Kidney epithelial cell (primary cell): ENCODE measurements around the gene CCDC85B. TPM values are rescaled to one million over a fixed set of nuclear protein-coding genes. Genes with fewer than 3 reads are reported as not detected.

Experiments
- DNase-seq: peaks from one replicate; pipeline ENCODE4 v3.0.0-alpha.2; 2010; ENCODE audit warnings: low read depth
- H3K27me3 ChIP-seq: 2 replicates; pipeline ENCODE4 v1.6.0; 2011; ENCODE audit warnings: low read length; ENCODE audit not compliant: control insufficient read depth, insufficient read depth
- H3K36me3 ChIP-seq: 2 replicates; pipeline ENCODE4 v1.5.1; 2011; ENCODE audit warnings: low read length; ENCODE audit not compliant: control insufficient read depth, insufficient read depth
- H3K4me3 ChIP-seq: 2 replicates; pipeline ENCODE4 v1.5.1; 2011; ENCODE audit warnings: low read depth, mild to moderate bottlenecking, control low read depth, low read length
- total RNA-seq: library from RNA; depleted of rRNA; stranded (reverse); fragments of >200 nt; gene quantifications from 2 replicates; pipeline ENCODE4 v1.2.3, GENCODE V29; 2015
- TF ChIP-seq, protein P1 (sequence below): IDR thresholded peaks from 2 replicates; pipeline ENCODE4 v1.5.1; 2011; ENCODE audit warnings: mild to moderate bottlenecking, moderate library complexity, low read length, control low read depth, inconsistent platforms; ENCODE audit not compliant: insufficient read depth, poor library complexity, severe bottlenecking

The CCDC85B gene
- total RNA-seq, 1 donor from 2014 or later: 48.9 TPM

DNA sequence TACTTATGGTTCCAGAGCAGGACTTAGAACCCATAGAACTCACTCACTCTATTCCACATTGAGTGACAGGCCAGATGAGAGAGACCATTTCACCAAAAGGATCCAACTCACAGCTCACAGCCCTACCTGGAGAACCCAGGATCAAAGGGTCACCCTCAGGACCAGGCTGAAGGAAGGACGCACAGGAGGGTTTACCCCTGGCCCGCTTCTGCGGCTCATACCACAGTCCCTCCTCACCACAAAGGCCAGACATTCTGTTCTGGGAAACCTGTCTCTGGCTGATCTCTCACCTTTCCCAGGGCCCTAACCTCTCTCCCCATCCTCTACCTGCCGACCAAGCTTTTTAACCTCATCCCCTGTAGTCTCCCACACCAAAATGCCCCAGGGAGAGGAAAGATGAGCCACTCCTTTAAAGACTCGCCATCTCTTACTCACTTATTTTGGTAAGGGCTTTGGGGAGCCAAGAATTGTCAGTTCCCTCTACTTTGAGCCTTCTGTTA is 5.1 kb downstream of the CCDC85B start:
- H3K36me3 ChIP-seq: no peaks in the 10 kb centered on the region
- no peak for DNase-seq
- TF ChIP-seq, protein P1, sequence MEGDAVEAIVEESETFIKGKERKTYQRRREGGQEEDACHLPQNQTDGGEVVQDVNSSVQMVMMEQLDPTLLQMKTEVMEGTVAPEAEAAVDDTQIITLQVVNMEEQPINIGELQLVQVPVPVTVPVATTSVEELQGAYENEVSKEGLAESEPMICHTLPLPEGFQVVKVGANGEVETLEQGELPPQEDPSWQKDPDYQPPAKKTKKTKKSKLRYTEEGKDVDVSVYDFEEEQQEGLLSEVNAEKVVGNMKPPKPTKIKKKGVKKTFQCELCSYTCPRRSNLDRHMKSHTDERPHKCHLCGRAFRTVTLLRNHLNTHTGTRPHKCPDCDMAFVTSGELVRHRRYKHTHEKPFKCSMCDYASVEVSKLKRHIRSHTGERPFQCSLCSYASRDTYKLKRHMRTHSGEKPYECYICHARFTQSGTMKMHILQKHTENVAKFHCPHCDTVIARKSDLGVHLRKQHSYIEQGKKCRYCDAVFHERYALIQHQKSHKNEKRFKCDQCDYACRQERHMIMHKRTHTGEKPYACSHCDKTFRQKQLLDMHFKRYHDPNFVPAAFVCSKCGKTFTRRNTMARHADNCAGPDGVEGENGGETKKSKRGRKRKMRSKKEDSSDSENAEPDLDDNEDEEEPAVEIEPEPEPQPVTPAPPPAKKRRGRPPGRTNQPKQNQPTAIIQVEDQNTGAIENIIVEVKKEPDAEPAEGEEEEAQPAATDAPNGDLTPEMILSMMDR: no peak
- no peaks in the 10 kb centered on the region for H3K27me3 ChIP-seq
- H3K4me3 ChIP-seq: no peak overlapping the region

- Histone ChIP-seq H3K27me3 (no peaks in the 10 kb centered on the region), H3K4me3 (no peak overlapping the region), H3K36me3 (no peaks in the 10 kb centered on the region)
- TF ChIP-seq, protein P1: no peak
- no peak for DNase-seq
Measured at GRCh38 chr11:65896034-65896999, 5.8 kb downstream of the CCDC85B start.

DNA sequence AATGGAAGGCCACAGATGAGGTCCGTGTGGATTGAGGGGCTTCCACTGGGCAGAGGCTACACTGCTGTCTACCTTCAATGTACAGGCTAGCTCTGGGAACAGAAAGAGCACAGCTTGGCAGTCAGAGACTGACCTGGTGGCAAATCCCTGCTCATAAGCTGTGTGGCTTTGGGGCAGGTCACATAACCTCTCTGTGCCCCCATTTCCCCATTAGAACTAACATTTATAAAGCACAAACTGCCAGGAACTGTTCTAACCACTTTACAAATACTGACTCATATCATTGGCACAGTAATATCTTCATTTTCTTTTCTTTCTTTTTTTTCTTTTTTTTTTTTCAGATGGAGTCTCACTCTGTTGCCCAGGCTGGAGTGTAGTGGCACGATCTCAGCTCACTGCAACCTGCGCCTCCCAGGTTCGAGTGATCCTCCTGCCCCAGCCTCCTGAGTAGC is 6.6 kb downstream of the CCDC85B start:
- DNase-seq: no peak
- no peaks in the 10 kb centered on the region for H3K27me3 ChIP-seq
- no peaks in the 10 kb centered on the region for H3K36me3 ChIP-seq
- no peak overlapping the region for H3K4me3 ChIP-seq
- TF ChIP-seq, protein P1: no peak

- peak overlapping the region; percentile 92 for H3K4me3 ChIP-seq
- no peak for DNase-seq
- TF ChIP-seq, protein P1: no peak
- no peaks in the 10 kb centered on the region for H3K27me3 ChIP-seq
- H3K36me3 ChIP-seq: no peaks in the 10 kb centered on the region
Measured at GRCh38 chr11:65898656-65899355, 8.3 kb downstream of the CCDC85B start.

DNA sequence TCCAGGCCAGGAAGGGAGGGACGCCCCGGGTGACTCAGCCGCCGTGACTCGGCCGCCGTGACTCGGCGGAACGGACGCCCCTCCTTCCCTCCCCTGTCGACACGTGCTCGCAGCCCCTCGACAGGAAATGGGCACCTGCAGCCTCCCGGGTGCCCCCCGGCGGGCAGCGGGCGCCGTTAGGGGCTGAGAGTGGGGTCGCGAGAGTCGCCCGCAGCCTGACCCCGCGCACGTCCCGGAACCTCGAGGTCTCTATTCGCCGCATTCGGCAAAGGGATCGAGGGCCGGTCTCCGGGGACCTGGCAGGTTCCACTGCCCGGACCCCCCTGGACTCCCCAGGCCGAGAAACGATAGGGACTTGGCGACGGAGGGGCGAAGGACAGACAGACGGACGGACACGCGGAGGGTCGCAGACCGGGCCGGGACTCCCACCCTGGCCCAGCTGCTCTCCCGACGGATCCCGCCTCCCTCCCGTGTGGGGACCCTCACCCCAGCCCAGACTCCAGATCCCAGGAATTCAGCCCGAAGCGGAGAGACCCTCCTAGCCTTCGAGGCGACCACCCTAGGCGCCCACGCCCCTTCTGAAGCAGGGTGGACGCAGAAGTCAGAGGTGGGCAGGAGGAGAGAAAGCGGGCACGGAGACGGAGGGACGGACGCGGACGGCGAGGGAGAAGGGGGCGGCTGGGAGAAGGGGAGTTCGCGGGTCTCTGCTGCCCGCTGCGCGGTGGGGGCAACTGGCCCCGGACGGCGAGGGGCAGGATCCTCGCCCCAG is 9.1 kb downstream of the CCDC85B start:
- no peaks in the 10 kb centered on the region for H3K36me3 ChIP-seq

More for the DNA sequence above, 9.1 kb downstream of the CCDC85B start:
- Histone ChIP-seq H3K4me3 (peak overlapping the region; percentile 92), H3K27me3 (no peaks in the 10 kb centered on the region)
- no peak for DNase-seq
- TF ChIP-seq, protein P1: peak; percentile 23
